Endothelial cell of umbilical vein (primary cell): ENCODE data around the gene FRG2B. TPM values are rescaled to one million over a fixed set of nuclear protein-coding genes. Genes with fewer than 3 reads are reported as not detected.

Source experiments
- BruUV-seq: library from RNA; stranded (reverse); fragments of 400-500 nt; replicated peaks from 2 replicates; lab custom pipeline; 2021; lab: Mats Ljungman, UMichigan
- CTCF ChIA-PET: fragments of 300-600, 350-600 bp; sonication (Branson Sonifier 250); formaldehyde crosslinking; loops from one replicate; lab custom pipeline; 2021; ENCODE audit warnings: antibody characterized with exemption, inconsistent platforms; lab: Charles Lee
- POLR2A ChIA-PET: fragments of 300-600, 350-600 bp; sonication (Branson Sonifier 250); formaldehyde crosslinking; loops from one replicate; lab custom pipeline; 2021; ENCODE audit warnings: antibody characterized with exemption, inconsistent platforms; lab: Charles Lee
- DNase-seq: peaks from one replicate; pipeline ENCODE4 v3.0.0-alpha.2; 2011; ENCODE audit warnings: low read depth, low spot score
- FAIRE-seq: peaks from 2 replicates; lab custom pipeline; 2011; peaks lifted over from hg19 to GRCh38; lab: Jason Lieb, UNC
- H2AFZ ChIP-seq: 2 replicates; pipeline ENCODE4 v1.6.0; 2012; ENCODE audit warnings: low read depth, low read length, control low read depth, inconsistent platforms
- H3K27ac ChIP-seq: 2 replicates; pipeline ENCODE4 v1.5.1; 2011; ENCODE audit warnings: low read depth, mild to moderate bottlenecking, control low read depth, low read length, moderate library complexity; ENCODE audit not compliant: insufficient read depth
- H3K27me3 ChIP-seq, 2 experiments: 2 replicates each; pipeline versions ENCODE4 v1.6.0 to v1.6.1; 2011; ENCODE audit warnings: low read length in 2 of 2, mixed read lengths in 1 of 2; ENCODE audit not compliant: control insufficient read depth in 2 of 2, insufficient read depth in 2 of 2
- H3K36me3 ChIP-seq, 2 experiments: 2 replicates in 1 of 2; 3 replicates in 1 of 2; pipeline ENCODE4 v1.5.1; 2011; ENCODE audit warnings: low read length in 2 of 2, mild to moderate bottlenecking in 1 of 2, moderate library complexity in 1 of 2; ENCODE audit not compliant: control insufficient read depth in 2 of 2, insufficient read depth in 2 of 2; ENCODE audit errors: extremely low read depth in 1 of 2
- H3K4me1 ChIP-seq: 3 replicates; pipeline ENCODE4 v1.5.1; 2011; ENCODE audit warnings: mild to moderate bottlenecking, low read length; ENCODE audit not compliant: control insufficient read depth, insufficient read depth; ENCODE audit errors: extremely low read depth
- H3K4me2 ChIP-seq: 2 replicates; pipeline ENCODE4 v1.6.1; 2011; ENCODE audit warnings: low read length, control low read depth, mixed read lengths; ENCODE audit not compliant: insufficient read depth
- H3K4me3 ChIP-seq, 3 experiments: fragments of 200-600 bp in 1 of 3; sonication (generic), shearing (Covaris generic) in 1 of 3; replicated peaks in 1 of 3; 2 replicates each; pipeline ENCODE4 v1.5.1; 2011 to 2016; ENCODE audit warnings: control low read depth in 3 of 3, low read length in 3 of 3, mild to moderate bottlenecking in 2 of 3, inconsistent platforms in 1 of 3, low read depth in 1 of 3, moderate library complexity in 1 of 3; ENCODE audit not compliant: insufficient read depth in 1 of 3
- H3K79me2 ChIP-seq: 2 replicates; pipeline ENCODE4 v1.6.0; 2012; ENCODE audit warnings: low read length, inconsistent platforms; ENCODE audit not compliant: control insufficient read depth, insufficient read depth
- H3K9ac ChIP-seq: replicated peaks from 2 replicates; pipeline ENCODE3; 2011; ENCODE audit warnings: low read length, control low read depth; ENCODE audit not compliant: insufficient read depth; ENCODE audit errors: extremely low read depth
- H3K9me1 ChIP-seq: replicated peaks from 3 replicates; pipeline ENCODE4 v1.6.0; 2011; ENCODE audit warnings: mild to moderate bottlenecking, low read length; ENCODE audit not compliant: control insufficient read depth, insufficient read depth; ENCODE audit errors: extremely low read depth
- H3K9me3 ChIP-seq: replicated peaks from 2 replicates; pipeline ENCODE4 v1.5.1; 2012; ENCODE audit warnings: low read length, inconsistent platforms; ENCODE audit not compliant: control insufficient read depth, insufficient read depth
- H4K20me1 ChIP-seq: replicated peaks from 2 replicates; pipeline ENCODE3; 2011; ENCODE audit warnings: mild to moderate bottlenecking, low read length; ENCODE audit not compliant: control insufficient read depth, insufficient read depth; ENCODE audit errors: extremely low read depth
- EZH2 ChIP-seq: IDR thresholded peaks from 2 replicates; pipeline ENCODE4 v1.6.1; 2012; ENCODE audit warnings: borderline replicate concordance, low read depth, mild to moderate bottlenecking, moderate library complexity, low read length, inconsistent platforms; ENCODE audit not compliant: severe bottlenecking
- FOS ChIP-seq: IDR thresholded peaks from 2 replicates; pipeline ENCODE4 v1.6.1; 2011; ENCODE audit warnings: mild to moderate bottlenecking, low read length, moderate library complexity, borderline replicate concordance; ENCODE audit not compliant: insufficient read depth
- GATA2 ChIP-seq: IDR thresholded peaks from 2 replicates; pipeline ENCODE4 v1.7.0; 2011; ENCODE audit warnings: low read depth, mild to moderate bottlenecking, moderate library complexity, mixed read lengths, low read length; ENCODE audit not compliant: insufficient read length, insufficient read depth
- JUN ChIP-seq: IDR thresholded peaks from 2 replicates; pipeline ENCODE4 v1.6.1; 2011; ENCODE audit warnings: borderline replicate concordance, low read depth; ENCODE audit not compliant: insufficient read length, insufficient read depth
- MYC ChIP-seq: IDR thresholded peaks from one replicate; pipeline ENCODE4 v1.6.1; 2011; ENCODE audit warnings: mild to moderate bottlenecking, low read depth, low read length
- POLR2A ChIP-seq: IDR thresholded peaks from 2 replicates; pipeline ENCODE4 v1.6.1; 2012; ENCODE audit warnings: low read depth, mild to moderate bottlenecking, control low read depth, low read length
- POLR2AphosphoS5 ChIP-seq: IDR thresholded peaks from 2 replicates; pipeline ENCODE4 v1.6.1; 2012; ENCODE audit warnings: low read depth, mild to moderate bottlenecking, control low read depth, low read length, moderate library complexity; ENCODE audit not compliant: insufficient read depth
- dilution Hi-C: fragments of 300-500 bp; cut with MboI; formaldehyde crosslinking; loops from one replicate; pipeline ENCODE4 v1.15.0; 2019; ENCODE audit warnings: low sequenced_read_pairs; ENCODE audit not compliant: extremely low pct_ligation_motif_present
- intact Hi-C: fragments of 100-400 bp; cut with micrococcal nuclease; formaldehyde crosslinking; loops from one replicate; pipeline ENCODE4 v1.10.0; 2022
- polyA plus RNA-seq, 4 experiments: library from polyadenylated mRNA; depleted of rRNA in 3 of 4; stranded (reverse) in 3 of 4; unstranded in 1 of 4; fragments of >200 nt; gene quantifications; 2 replicates each; pipeline versions ENCODE4 v1.2.1 to v1.2.3, GENCODE V29; 2011 to 2012; ENCODE audit warnings: missing spikeins in 1 of 4
- total RNA-seq: library from RNA; stranded (reverse); gene quantifications from 2 replicates; pipeline ENCODE4 v1.2.3, GENCODE V29; 2021
- TF ChIP-seq, protein P1 (sequence below), 2 donors: IDR thresholded peaks; 1 replicate in 1 of 2; 2 replicates in 1 of 2; pipeline ENCODE4 v1.5.1; 2011; ENCODE audit warnings: low read length in 2 of 2, mild to moderate bottlenecking in 2 of 2, moderate library complexity in 2 of 2, control low read depth in 1 of 2, inconsistent platforms in 1 of 2, low read depth in 1 of 2; ENCODE audit not compliant: insufficient read depth in 1 of 2; ENCODE audit errors: extremely low read depth in 1 of 2
- TF ChIP-seq, protein P2 (sequence below): IDR thresholded peaks from 2 replicates; pipeline ENCODE4 v1.6.1; 2011; ENCODE audit not compliant: insufficient read depth, insufficient read length

The FRG2B gene
- total and polyA plus RNA-seq, 2 donors (not counting 3 experiments of a cell fraction or from before 2014, with no cell fraction given), result not detected

DNA sequence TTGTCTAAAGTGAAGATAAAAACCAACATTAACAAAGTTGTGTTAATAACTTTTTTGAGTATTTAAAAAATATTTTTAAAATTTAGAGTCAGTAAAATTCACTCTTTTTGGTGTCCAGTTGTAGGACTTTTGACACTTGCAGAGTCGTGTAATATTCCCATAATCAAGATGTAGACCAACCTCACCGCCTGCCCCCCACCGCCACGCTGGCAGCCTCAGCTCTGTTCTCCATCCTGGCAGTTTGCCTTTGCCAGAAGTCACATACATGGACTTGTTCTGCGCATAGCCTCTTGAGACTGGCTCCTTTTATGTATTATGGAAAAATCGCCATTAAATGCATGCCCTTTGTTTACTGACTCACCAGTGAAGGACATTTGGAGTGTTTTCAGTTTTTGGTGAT is 33.9 kb downstream of the FRG2B start:
- H3K27me3 ChIP-seq, result no peaks in the 10 kb centered on the region
- no peaks in the 10 kb centered on the region for H3K36me3 ChIP-seq
- dilution Hi-C loops (no loop called here), intact Hi-C loops (no loop called here)
- POLR2A ChIA-PET, result no interaction called here
- no peaks in the 10 kb centered on the region for H4K20me1 ChIP-seq
- H2AFZ ChIP-seq, result no peak overlapping the region
- no peak for DNase-seq
- no TSS peak for BruUV-seq
- H3K4me3 ChIP-seq, result no peak overlapping the region
- no peaks in the 10 kb centered on the region for H3K9me1 ChIP-seq
- TF ChIP-seq EZH2, result no peak
- no peak for TF ChIP-seq POLR2A
- TF ChIP-seq GATA2, result no peak
- TF ChIP-seq, protein P1, sequence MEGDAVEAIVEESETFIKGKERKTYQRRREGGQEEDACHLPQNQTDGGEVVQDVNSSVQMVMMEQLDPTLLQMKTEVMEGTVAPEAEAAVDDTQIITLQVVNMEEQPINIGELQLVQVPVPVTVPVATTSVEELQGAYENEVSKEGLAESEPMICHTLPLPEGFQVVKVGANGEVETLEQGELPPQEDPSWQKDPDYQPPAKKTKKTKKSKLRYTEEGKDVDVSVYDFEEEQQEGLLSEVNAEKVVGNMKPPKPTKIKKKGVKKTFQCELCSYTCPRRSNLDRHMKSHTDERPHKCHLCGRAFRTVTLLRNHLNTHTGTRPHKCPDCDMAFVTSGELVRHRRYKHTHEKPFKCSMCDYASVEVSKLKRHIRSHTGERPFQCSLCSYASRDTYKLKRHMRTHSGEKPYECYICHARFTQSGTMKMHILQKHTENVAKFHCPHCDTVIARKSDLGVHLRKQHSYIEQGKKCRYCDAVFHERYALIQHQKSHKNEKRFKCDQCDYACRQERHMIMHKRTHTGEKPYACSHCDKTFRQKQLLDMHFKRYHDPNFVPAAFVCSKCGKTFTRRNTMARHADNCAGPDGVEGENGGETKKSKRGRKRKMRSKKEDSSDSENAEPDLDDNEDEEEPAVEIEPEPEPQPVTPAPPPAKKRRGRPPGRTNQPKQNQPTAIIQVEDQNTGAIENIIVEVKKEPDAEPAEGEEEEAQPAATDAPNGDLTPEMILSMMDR (IDR thresholded peaks at IDR 0.05; ENCODE audit: extremely low read depth in 1 of 2, insufficient read depth in 1 of 2, low read depth in 1 of 2, low read length in 2 of 2), result no peak
- no peak for TF ChIP-seq POLR2AphosphoS5
- no peak for TF ChIP-seq MYC
- TF ChIP-seq, protein P2, sequence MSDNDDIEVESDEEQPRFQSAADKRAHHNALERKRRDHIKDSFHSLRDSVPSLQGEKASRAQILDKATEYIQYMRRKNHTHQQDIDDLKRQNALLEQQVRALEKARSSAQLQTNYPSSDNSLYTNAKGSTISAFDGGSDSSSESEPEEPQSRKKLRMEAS, result no peak
- no peak for TF ChIP-seq FOS
- no peak for TF ChIP-seq JUN
- no peak overlapping the region for H3K27ac ChIP-seq
- CTCF ChIA-PET, result no interaction called here
- H3K9me3 ChIP-seq, result no peaks in the 10 kb centered on the region
- H3K79me2 ChIP-seq, result no peaks in the 10 kb centered on the region
- no peak for FAIRE-seq
- H3K4me1 ChIP-seq, result no peaks in the 10 kb centered on the region
- no peak overlapping the region for H3K9ac ChIP-seq
- H3K4me2 ChIP-seq, result no peak overlapping the region
